ENCODE measurements around the gene UBR2.
"Not testable (repeated sequence)": the region's sequence is repeated elsewhere in the genome, so short reads cannot be mapped to it uniquely, and the experiment has no call there.

The UBR2 gene

GRCh38 chr6:42710316-42710715, 146.5 kb downstream of the UBR2 start:
- Mint-ChIP-seq H3K27ac (no peak overlapping the region), H3K27me3 (no peaks in the 10 kb centered on the region), H3K9me3 (no peaks in the 10 kb centered on the region), H3K36me3 (no peaks in the 10 kb centered on the region), H3K4me3 (no peak overlapping the region), H3K4me1 (no peaks in the 10 kb centered on the region)

GRCh38 chr6:42711930-42712329, 148.1 kb downstream of the UBR2 start:
- no peak overlapping the region for H3K27ac Mint-ChIP-seq
- H3K9me3 Mint-ChIP-seq = no peaks in the 10 kb centered on the region
- H3K27me3 Mint-ChIP-seq = no peaks in the 10 kb centered on the region
- no peak overlapping the region for H3K4me3 Mint-ChIP-seq
- H3K4me1 Mint-ChIP-seq = no peaks in the 10 kb centered on the region
- no peaks in the 10 kb centered on the region for H3K36me3 Mint-ChIP-seq

- H3K27me3 Mint-ChIP-seq = no peaks in the 10 kb centered on the region
- H3K36me3 Mint-ChIP-seq = no peaks in the 10 kb centered on the region
- H3K27ac Mint-ChIP-seq = no peak overlapping the region
- H3K4me1 Mint-ChIP-seq = no peaks in the 10 kb centered on the region
- H3K9me3 Mint-ChIP-seq = no peaks in the 10 kb centered on the region
- H3K4me3 Mint-ChIP-seq = no peak overlapping the region
Measured at GRCh38 chr6:42714098-42714761, 150.4 kb downstream of the UBR2 start.

GRCh38 chr6:42715871-42716270, 152.0 kb downstream of the UBR2 start:
- Mint-ChIP-seq H3K4me1 (no peaks in the 10 kb centered on the region), H3K36me3 (no peaks in the 10 kb centered on the region), H3K9me3 (no peaks in the 10 kb centered on the region), H3K27ac (no peak overlapping the region), H3K27me3 (no peaks in the 10 kb centered on the region), H3K4me3 (no peak overlapping the region)

- H3K9me3 Mint-ChIP-seq = no peaks in the 10 kb centered on the region
- H3K27ac Mint-ChIP-seq = no peak overlapping the region
- peaks cover 1% of the 10 kb centered on the region for H3K4me1 Mint-ChIP-seq
- H3K4me3 Mint-ChIP-seq = no peak overlapping the region
- no peaks in the 10 kb centered on the region for H3K27me3 Mint-ChIP-seq
- H3K36me3 Mint-ChIP-seq = no peaks in the 10 kb centered on the region
Measured at GRCh38 chr6:42720739-42721138, 156.9 kb downstream of the UBR2 start.

- no peak within 1 kb of the TSS for H3K4me3 Mint-ChIP-seq
- peaks cover 19% of the 10 kb centered on the region for H3K4me1 Mint-ChIP-seq
Measured at GRCh38 chr6:42722497-42722896, 158.7 kb downstream of the UBR2 start, which contains the start of gene PRPH2. Gene PRPH2, minus strand, starts transcription at chr6:42722597. Its CDS starts 263 bp downstream, at chr6:42722334.

GRCh38 chr6:42724825-42725224, 161.0 kb downstream of the UBR2 start:
- H3K9me3 Mint-ChIP-seq = no peaks in the 10 kb centered on the region
- peaks cover 23% of the 10 kb centered on the region for H3K4me1 Mint-ChIP-seq
- no peaks in the 10 kb centered on the region for H3K36me3 Mint-ChIP-seq
- no peak overlapping the region for H3K27ac Mint-ChIP-seq
- no peak overlapping the region for H3K4me3 Mint-ChIP-seq
- H3K27me3 Mint-ChIP-seq = no peaks in the 10 kb centered on the region

More at GRCh38 chr6:42722497-42722896, 158.7 kb downstream of the UBR2 start, which contains the start of gene PRPH2:
- Mint-ChIP-seq H3K27ac (peak within 1 kb of the TSS; percentile 80), H3K27me3 (no peaks in the 10 kb centered on the region), H3K36me3 (no peaks in the 10 kb centered on the region), H3K9me3 (no peaks in the 10 kb centered on the region)

- H3K4me3 Mint-ChIP-seq = peak overlapping the region; percentile 92
- H3K27ac Mint-ChIP-seq = peak overlapping the region; percentile 98
- no peaks in the 10 kb centered on the region for H3K27me3 Mint-ChIP-seq
- peaks cover 23% of the 10 kb centered on the region for H3K4me1 Mint-ChIP-seq
- H3K36me3 Mint-ChIP-seq = no peaks in the 10 kb centered on the region
- H3K9me3 Mint-ChIP-seq = no peaks in the 10 kb centered on the region
Measured at GRCh38 chr6:42726026-42726425, 162.2 kb downstream of the UBR2 start.

GRCh38 chr6:42726485-42727086, 162.8 kb downstream of the UBR2 start:
- Mint-ChIP-seq H3K27ac (peak overlapping the region; percentile 98), H3K36me3 (no peaks in the 10 kb centered on the region), H3K4me1 (peaks cover 23% of the 10 kb centered on the region), H3K9me3 (no peaks in the 10 kb centered on the region), H3K27me3 (no peaks in the 10 kb centered on the region), H3K4me3 (peak overlapping the region; percentile 92)

GRCh38 chr6:42727087-42727611, 163.3 kb downstream of the UBR2 start:
- Mint-ChIP-seq H3K4me1 (peaks cover 23% of the 10 kb centered on the region), H3K27me3 (no peaks in the 10 kb centered on the region), H3K9me3 (no peaks in the 10 kb centered on the region), H3K4me3 (peak overlapping the region; percentile 92), H3K27ac (peak overlapping the region; percentile 98), H3K36me3 (no peaks in the 10 kb centered on the region)

GRCh38 chr6:42727627-42728026, 163.8 kb downstream of the UBR2 start:
- Mint-ChIP-seq H3K4me1 (peaks cover 23% of the 10 kb centered on the region), H3K4me3 (peak overlapping the region; percentile 92), H3K36me3 (no peaks in the 10 kb centered on the region), H3K27ac (peak overlapping the region; percentile 98), H3K27me3 (no peaks in the 10 kb centered on the region), H3K9me3 (no peaks in the 10 kb centered on the region)

- Mint-ChIP-seq H3K27ac (no peak overlapping the region), H3K27me3 (no peaks in the 10 kb centered on the region), H3K36me3 (no peaks in the 10 kb centered on the region), H3K4me1 (peaks cover 23% of the 10 kb centered on the region), H3K4me3 (no peak overlapping the region), H3K9me3 (no peaks in the 10 kb centered on the region)
Measured at GRCh38 chr6:42729731-42730130, 165.9 kb downstream of the UBR2 start.

GRCh38 chr6:42733867-42734481, 170.1 kb downstream of the UBR2 start:
- not testable (repeated sequence) for H3K4me3 Mint-ChIP-seq, H3K36me3 Mint-ChIP-seq, H3K27ac Mint-ChIP-seq, H3K27me3 Mint-ChIP-seq, H3K4me1 Mint-ChIP-seq, H3K9me3 Mint-ChIP-seq

GRCh38 chr6:42735976-42736375, 172.1 kb downstream of the UBR2 start:
- H3K27ac Mint-ChIP-seq = peak overlapping the region; percentile 12
- H3K27me3 Mint-ChIP-seq = no peaks in the 10 kb centered on the region
- H3K4me1 Mint-ChIP-seq = no peaks in the 10 kb centered on the region
- no peaks in the 10 kb centered on the region for H3K36me3 Mint-ChIP-seq
- H3K4me3 Mint-ChIP-seq = no peak overlapping the region
- H3K9me3 Mint-ChIP-seq = no peaks in the 10 kb centered on the region

- Mint-ChIP-seq H3K4me1 (peaks cover 16% of the 10 kb centered on the region), H3K4me3 (no peak overlapping the region), H3K27ac (no peak overlapping the region), H3K36me3 (peaks cover 3% of the 10 kb centered on the region), H3K9me3 (peaks cover 1% of the 10 kb centered on the region), H3K27me3 (no peaks in the 10 kb centered on the region)
Measured at GRCh38 chr6:42740725-42741124, 176.9 kb downstream of the UBR2 start.

Data from activated naive CD4-positive, alpha-beta T cell treated with anti-CD3 and anti-CD28 coated beads, Interleukin-2, amount 50 U/mL, for 24 hours (primary cell).